ENCODE results near the gene ZFP64.
"Not testable (repeated sequence)": the region's sequence is repeated elsewhere in the genome, so short reads cannot be mapped to it uniquely, and the experiment has no call there.

Gene ZFP64

GRCh38 chr20:52191132-52191915 is at the start of gene ZFP64:
Gene ZFP64, minus strand, starts transcription at chr20:52191779. Its CDS starts 143 bp downstream, at chr20:52191636.
- peak; percentile 20 to 58 for DNase-seq (ENCODE audit: extremely low read depth in 1 of 2, low read depth in 1 of 2)

GRCh38 chr20:52240802-52241201 is 49.2 kb upstream of the ZFP64 start:
- no peak for DNase-seq (ENCODE audit: extremely low read depth in 1 of 2, low read depth in 1 of 2)

GRCh38 chr20:52239102-52239501 is 47.5 kb upstream of the ZFP64 start:
- DNase-seq (ENCODE audit: extremely low read depth in 1 of 2, low read depth in 1 of 2), result no peak

- DNase-seq (ENCODE audit: extremely low read depth in 1 of 2, low read depth in 1 of 2), result no peak
Measured at GRCh38 chr20:52236292-52236691, 44.7 kb upstream of the ZFP64 start.

- DNase-seq (ENCODE audit: extremely low read depth in 1 of 2, low read depth in 1 of 2), result no peak
Measured at GRCh38 chr20:52235129-52235528, 43.5 kb upstream of the ZFP64 start.

- DNase-seq (ENCODE audit: extremely low read depth in 1 of 2, low read depth in 1 of 2), result no peak
Measured at GRCh38 chr20:52234302-52235045, 42.9 kb upstream of the ZFP64 start.

GRCh38 chr20:52231230-52231746 is 39.7 kb upstream of the ZFP64 start:
- no peak for DNase-seq (ENCODE audit: extremely low read depth in 1 of 2, low read depth in 1 of 2)

- DNase-seq (ENCODE audit: extremely low read depth in 1 of 2, low read depth in 1 of 2), result no peak
Measured at GRCh38 chr20:52230409-52230808, 38.8 kb upstream of the ZFP64 start.

GRCh38 chr20:52229346-52229745 is 37.8 kb upstream of the ZFP64 start:
- not testable (repeated sequence) for DNase-seq (ENCODE audit: extremely low read depth in 1 of 2, low read depth in 1 of 2)

- DNase-seq (ENCODE audit: extremely low read depth in 1 of 2, low read depth in 1 of 2), result no peak
Measured at GRCh38 chr20:52226370-52226769, 34.8 kb upstream of the ZFP64 start.

GRCh38 chr20:52224920-52225319 is 33.3 kb upstream of the ZFP64 start:
- DNase-seq (ENCODE audit: extremely low read depth in 1 of 2, low read depth in 1 of 2), result no peak

- not testable (repeated sequence) for DNase-seq (ENCODE audit: extremely low read depth in 1 of 2, low read depth in 1 of 2)
Measured at GRCh38 chr20:52221362-52221761, 29.8 kb upstream of the ZFP64 start.

- not testable (repeated sequence) for DNase-seq (ENCODE audit: extremely low read depth in 1 of 2, low read depth in 1 of 2)
Measured at GRCh38 chr20:52220891-52221290, 29.3 kb upstream of the ZFP64 start.

GRCh38 chr20:52219441-52219840 is 27.9 kb upstream of the ZFP64 start:
- DNase-seq (ENCODE audit: extremely low read depth in 1 of 2, low read depth in 1 of 2), result no peak

GRCh38 chr20:52217689-52218395 is 26.3 kb upstream of the ZFP64 start:
- DNase-seq (ENCODE audit: extremely low read depth in 1 of 2, low read depth in 1 of 2), result no peak

GRCh38 chr20:52213995-52214394 is 22.4 kb upstream of the ZFP64 start:
- no peak for DNase-seq (ENCODE audit: extremely low read depth in 1 of 2, low read depth in 1 of 2)

- DNase-seq (ENCODE audit: extremely low read depth in 1 of 2, low read depth in 1 of 2), result no peak
Measured at GRCh38 chr20:52212943-52213342, 21.4 kb upstream of the ZFP64 start.

- DNase-seq (ENCODE audit: extremely low read depth in 1 of 2, low read depth in 1 of 2), result no peak
Measured at GRCh38 chr20:52210037-52210990, 18.7 kb upstream of the ZFP64 start.

GRCh38 chr20:52209154-52209571 is 17.6 kb upstream of the ZFP64 start:
- DNase-seq (ENCODE audit: extremely low read depth in 1 of 2, low read depth in 1 of 2), result no peak

Data from activated CD8-positive, alpha-beta memory T cell treated with anti-CD3 and anti-CD28 coated beads for 1 hour (primary cell).